Measurements from ENCODE around the gene TLE4.

TLE4 gene

DNA sequence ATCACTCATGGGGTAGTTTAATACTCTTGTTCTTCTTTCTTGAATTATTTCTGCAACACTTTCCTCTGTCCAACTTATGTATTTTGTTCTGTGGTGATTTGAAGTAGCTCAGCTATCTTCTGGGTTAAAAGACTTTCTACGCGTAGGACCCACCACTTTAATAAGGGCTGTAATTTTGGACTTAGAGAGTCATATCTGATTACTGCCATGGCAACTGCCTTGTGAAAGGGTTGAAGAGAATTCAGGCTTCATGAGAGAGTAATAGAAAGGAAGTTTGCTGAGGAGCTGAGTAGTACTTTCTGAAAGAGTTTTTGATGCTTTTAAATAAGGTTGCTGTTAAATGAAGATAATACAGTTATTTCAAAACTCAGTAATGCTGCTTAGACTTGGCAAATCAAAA, 89.5 kb downstream of the TLE4 start:
- Histone ChIP-seq H3K4me2 (ENCODE audit: low read depth, low read length, poor library complexity, severe bottlenecking) (no peak overlapping the region), H3K27me3 (ENCODE audit: insufficient read depth, low read length, poor library complexity, severe bottlenecking) (no peaks in the 10 kb centered on the region), H3K9me3 (ENCODE audit: insufficient read depth, low read depth, low read length) (no peaks in the 10 kb centered on the region), H3F3A (ENCODE audit: low read depth) (no peaks in the 10 kb centered on the region), H3K9ac (ENCODE audit: low read depth, low read length, poor library complexity, severe bottlenecking) (no peak overlapping the region), H3K36me3 (ENCODE audit: insufficient read depth, low read length) (peaks cover 39% of the 10 kb centered on the region; the same call in 1 of the 2 replicates), H3K4me1 (ENCODE audit: insufficient read depth, low read length, poor library complexity, severe bottlenecking) (peaks cover 18% of the 10 kb centered on the region), H4K20me1 (ENCODE audit: insufficient read depth, low read length, poor library complexity, severe bottlenecking) (peaks cover 12% of the 10 kb centered on the region), H3K4me3 (ENCODE audit: low read length, poor library complexity, severe bottlenecking) (no peak overlapping the region), H2AFZ (ENCODE audit: low read length) (no peak overlapping the region), H3K79me2 (ENCODE audit: insufficient read depth, low read length) (peaks cover 24% of the 10 kb centered on the region; the same call in 1 of the 2 replicates), H3K9me2 (replicated peaks; ENCODE audit: low read depth, low read length) (no peaks in the 10 kb centered on the region)
- TF ChIP-seq, protein P1, sequence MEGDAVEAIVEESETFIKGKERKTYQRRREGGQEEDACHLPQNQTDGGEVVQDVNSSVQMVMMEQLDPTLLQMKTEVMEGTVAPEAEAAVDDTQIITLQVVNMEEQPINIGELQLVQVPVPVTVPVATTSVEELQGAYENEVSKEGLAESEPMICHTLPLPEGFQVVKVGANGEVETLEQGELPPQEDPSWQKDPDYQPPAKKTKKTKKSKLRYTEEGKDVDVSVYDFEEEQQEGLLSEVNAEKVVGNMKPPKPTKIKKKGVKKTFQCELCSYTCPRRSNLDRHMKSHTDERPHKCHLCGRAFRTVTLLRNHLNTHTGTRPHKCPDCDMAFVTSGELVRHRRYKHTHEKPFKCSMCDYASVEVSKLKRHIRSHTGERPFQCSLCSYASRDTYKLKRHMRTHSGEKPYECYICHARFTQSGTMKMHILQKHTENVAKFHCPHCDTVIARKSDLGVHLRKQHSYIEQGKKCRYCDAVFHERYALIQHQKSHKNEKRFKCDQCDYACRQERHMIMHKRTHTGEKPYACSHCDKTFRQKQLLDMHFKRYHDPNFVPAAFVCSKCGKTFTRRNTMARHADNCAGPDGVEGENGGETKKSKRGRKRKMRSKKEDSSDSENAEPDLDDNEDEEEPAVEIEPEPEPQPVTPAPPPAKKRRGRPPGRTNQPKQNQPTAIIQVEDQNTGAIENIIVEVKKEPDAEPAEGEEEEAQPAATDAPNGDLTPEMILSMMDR (conservative IDR thresholded peaks at IDR 0.05; ENCODE audit: low read length) = no peak
- TF ChIP-seq EZH2phosphoT487 (IDR thresholded peaks at IDR 0.05; ENCODE audit: borderline replicate concordance) = no peak

GRCh38 chr9:79661886-79662536, 90.2 kb downstream of the TLE4 start:
- Histone ChIP-seq H3K4me2 (ENCODE audit: low read depth, low read length, poor library complexity, severe bottlenecking) (no peak overlapping the region), H3K4me3 (ENCODE audit: low read length, poor library complexity, severe bottlenecking) (no peak overlapping the region), H2AFZ (ENCODE audit: low read length) (no peak overlapping the region), H3K4me1 (ENCODE audit: insufficient read depth, low read length, poor library complexity, severe bottlenecking) (peaks cover 18% of the 10 kb centered on the region), H3K27me3 (ENCODE audit: insufficient read depth, low read length, poor library complexity, severe bottlenecking) (no peaks in the 10 kb centered on the region), H3K9ac (ENCODE audit: low read depth, low read length, poor library complexity, severe bottlenecking) (no peak overlapping the region), H3K9me3 (ENCODE audit: insufficient read depth, low read depth, low read length) (no peaks in the 10 kb centered on the region), H3K9me2 (replicated peaks; ENCODE audit: low read depth, low read length) (no peaks in the 10 kb centered on the region), H3K36me3 (ENCODE audit: insufficient read depth, low read length) (peaks cover 35% of the 10 kb centered on the region; the same call in 1 of the 2 replicates), H3K79me2 (ENCODE audit: insufficient read depth, low read length) (peaks cover 26% of the 10 kb centered on the region; the same call in 1 of the 2 replicates), H4K20me1 (ENCODE audit: insufficient read depth, low read length, poor library complexity, severe bottlenecking) (peaks cover 12% of the 10 kb centered on the region), H3F3A (ENCODE audit: low read depth) (no peaks in the 10 kb centered on the region)
- no peak for TF ChIP-seq EZH2phosphoT487 (IDR thresholded peaks at IDR 0.05; ENCODE audit: borderline replicate concordance)
- TF ChIP-seq, protein P1 (conservative IDR thresholded peaks at IDR 0.05; ENCODE audit: low read length) = no peak

- H3K9me2 ChIP-seq (replicated peaks; ENCODE audit: low read depth, low read length) = no peaks in the 10 kb centered on the region
- peaks cover 18% of the 10 kb centered on the region for H3K4me1 ChIP-seq (ENCODE audit: insufficient read depth, low read length, poor library complexity, severe bottlenecking)
- H4K20me1 ChIP-seq (ENCODE audit: insufficient read depth, low read length, poor library complexity, severe bottlenecking) = peaks cover 12% of the 10 kb centered on the region
- TF ChIP-seq, protein P1 (conservative IDR thresholded peaks at IDR 0.05; ENCODE audit: low read length) = no peak
- TF ChIP-seq EZH2phosphoT487 (IDR thresholded peaks at IDR 0.05; ENCODE audit: borderline replicate concordance) = no peak
- no peak overlapping the region for H3K4me3 ChIP-seq (ENCODE audit: low read length, poor library complexity, severe bottlenecking)
- no peak overlapping the region for H3K4me2 ChIP-seq (ENCODE audit: low read depth, low read length, poor library complexity, severe bottlenecking)
- H3K79me2 ChIP-seq (ENCODE audit: insufficient read depth, low read length) = peaks cover 27% of the 10 kb centered on the region; the same call in 1 of the 2 replicates
- H3K9ac ChIP-seq (ENCODE audit: low read depth, low read length, poor library complexity, severe bottlenecking) = no peak overlapping the region
- peaks cover 32% of the 10 kb centered on the region; the same call in 1 of the 2 replicates for H3K36me3 ChIP-seq (ENCODE audit: insufficient read depth, low read length)
- no peaks in the 10 kb centered on the region for H3K27me3 ChIP-seq (ENCODE audit: insufficient read depth, low read length, poor library complexity, severe bottlenecking)
- no peak overlapping the region for H2AFZ ChIP-seq (ENCODE audit: low read length)
- no peaks in the 10 kb centered on the region for H3K9me3 ChIP-seq (ENCODE audit: insufficient read depth, low read depth, low read length)
- H3F3A ChIP-seq (ENCODE audit: low read depth) = no peaks in the 10 kb centered on the region
These were observed 90.8 kb downstream of the TLE4 start for GRCh38 chr9:79662537-79662956.

Data from Loucy (cell line).